H1 (cell line): ENCODE results near the gene HRH1.

Experiments
- CTCF ChIP-seq, 3 experiments: IDR thresholded peaks; 1 replicate in 2 of 3; 2 replicates in 1 of 3; pipeline versions ENCODE4 v1.5.1 to v1.6.1; 2011; ENCODE audit warnings: low read length in 3 of 3, mild to moderate bottlenecking in 3 of 3, inconsistent platforms in 2 of 3, low read depth in 1 of 3, moderate library complexity in 1 of 3; ENCODE audit not compliant: insufficient read depth in 1 of 3; ENCODE audit errors: control extremely low read depth in 1 of 3
- EZH2 ChIP-seq: fragments of 200-600 bp; sonication (generic); IDR thresholded peaks from 2 replicates; pipeline ENCODE4 v1.7.1; 2012; ENCODE audit warnings: low read depth, mild to moderate bottlenecking, moderate library complexity, low read length, inconsistent platforms; ENCODE audit not compliant: severe bottlenecking
- GABPA ChIP-seq: IDR thresholded peaks from 2 replicates; pipeline ENCODE4 v1.6.1; 2011; ENCODE audit warnings: mild to moderate bottlenecking, low read length, moderate library complexity, borderline replicate concordance; ENCODE audit not compliant: insufficient read depth
- POLR2A ChIP-seq, 2 experiments: IDR thresholded peaks; 1 replicate in 1 of 2; 2 replicates in 1 of 2; pipeline ENCODE4 v1.6.1; 2011; ENCODE audit warnings: low read depth in 2 of 2, low read length in 2 of 2, mild to moderate bottlenecking in 2 of 2; ENCODE audit errors: control extremely low read depth in 1 of 2
- TAF1 ChIP-seq: IDR thresholded peaks from 2 replicates; pipeline ENCODE4 v1.6.1; 2011; ENCODE audit warnings: mild to moderate bottlenecking, low read depth, low read length

GRCh38 chr3:11143476-11143875 is 10.8 kb upstream of the HRH1 start:
- no peak for TF ChIP-seq CTCF (IDR thresholded peaks at IDR 0.05; ENCODE audit: control extremely low read depth in 1 of 3, insufficient read depth in 1 of 3, low read depth in 1 of 3, low read length in 3 of 3)
- no peak for TF ChIP-seq POLR2A (IDR thresholded peaks at IDR 0.05; ENCODE audit: control extremely low read depth in 1 of 2, low read depth in 2 of 2, low read length in 2 of 2)
- no peak for TF ChIP-seq GABPA
- no peak for TF ChIP-seq TAF1
- TF ChIP-seq EZH2: no peak
